ENCODE data around the gene TOM1L2. TPM values are rescaled to one million over a fixed set of nuclear protein-coding genes. Genes with fewer than 3 reads are reported as not detected.
"Not testable (repeated sequence)": the region's sequence is repeated elsewhere in the genome, so short reads cannot be mapped to it uniquely, and the experiment has no call there.

TOM1L2 gene
- total RNA-seq, 2 donors from 2014 or later: 16.3 to 19.8 TPM

- Mint-ChIP-seq H3K27ac (no peak overlapping the region), H3K9me3 (no peaks in the 10 kb centered on the region), H3K36me3 (no peaks in the 10 kb centered on the region)
- DNase-seq (ENCODE audit: low spot score in 2 of 2) (no peak), ATAC-seq (no peak)
These were observed 30.0 kb upstream of the TOM1L2 start for GRCh38 chr17:18002171-18002570.

- H3K9me3 Mint-ChIP-seq: no peaks in the 10 kb centered on the region
- no peak overlapping the region for H3K27ac Mint-ChIP-seq
- no peak for ATAC-seq
- DNase-seq (ENCODE audit: low spot score in 2 of 2): no peak
- no peaks in the 10 kb centered on the region for H3K36me3 Mint-ChIP-seq
These were observed 27.8 kb upstream of the TOM1L2 start for GRCh38 chr17:18000030-18000408.

GRCh38 chr17:17999364-18000029 lies 27.3 kb upstream of the TOM1L2 start:
- no peaks in the 10 kb centered on the region for H3K9me3 Mint-ChIP-seq
- no peaks in the 10 kb centered on the region for H3K36me3 Mint-ChIP-seq
- ATAC-seq (peak in 1 of 2 donors; percentile 37), DNase-seq (ENCODE audit: low spot score in 2 of 2) (no peak)
- H3K27ac Mint-ChIP-seq: no peak overlapping the region

- ATAC-seq (no peak), DNase-seq (ENCODE audit: low spot score in 2 of 2) (no peak)
- Mint-ChIP-seq H3K36me3 (no peaks in the 10 kb centered on the region), H3K27ac (no peak overlapping the region), H3K9me3 (no peaks in the 10 kb centered on the region)
These were observed 26.7 kb upstream of the TOM1L2 start for GRCh38 chr17:17998934-17999333.

- DNase-seq (ENCODE audit: low spot score in 2 of 2); H3K9me3 Mint-ChIP-seq; ATAC-seq: not testable (repeated sequence)
These were observed 23.7 kb upstream of the TOM1L2 start for GRCh38 chr17:17995887-17996286.

GRCh38 chr17:17994271-17995069 lies 22.3 kb upstream of the TOM1L2 start:
- Mint-ChIP-seq H3K9me3 (no peaks in the 10 kb centered on the region), H3K27ac (no peak overlapping the region), H3K36me3 (no peaks in the 10 kb centered on the region)
- ATAC-seq (peak in 1 of 2 donors; percentile 22), DNase-seq (ENCODE audit: low spot score in 2 of 2) (no peak)

More at GRCh38 chr17:17995887-17996286, 23.7 kb upstream of the TOM1L2 start:
- H3K36me3 Mint-ChIP-seq: not testable (repeated sequence)
- H3K27ac Mint-ChIP-seq: peak overlapping the region in 1 of 2 donors; percentile 72

GRCh38 chr17:17993852-17994251 lies 21.7 kb upstream of the TOM1L2 start:
- no peaks in the 10 kb centered on the region for H3K9me3 Mint-ChIP-seq
- H3K36me3 Mint-ChIP-seq: no peaks in the 10 kb centered on the region
- ATAC-seq (no peak), DNase-seq (ENCODE audit: low spot score in 2 of 2) (no peak)
- no peak overlapping the region for H3K27ac Mint-ChIP-seq

GRCh38 chr17:17993366-17993765 lies 21.2 kb upstream of the TOM1L2 start:
- H3K9me3 Mint-ChIP-seq: no peaks in the 10 kb centered on the region
- peak overlapping the region; percentile 24 to 50 for H3K27ac Mint-ChIP-seq
- H3K36me3 Mint-ChIP-seq: no peaks in the 10 kb centered on the region
- ATAC-seq (no peak), DNase-seq (ENCODE audit: low spot score in 2 of 2) (no peak)

- no peak for DNase-seq (ENCODE audit: low spot score in 2 of 2)
- Mint-ChIP-seq H3K36me3 (no peaks in the 10 kb centered on the region), H3K9me3 (no peaks in the 10 kb centered on the region), H3K27ac (peak overlapping the region in 1 of 2 donors; percentile 15)
- no peak for ATAC-seq
These were observed 18.1 kb upstream of the TOM1L2 start for GRCh38 chr17:17990282-17990681.

- no peak for ATAC-seq
These were observed 17.4 kb upstream of the TOM1L2 start for GRCh38 chr17:17989618-17990017.

GRCh38 chr17:17989081-17989480 lies 16.9 kb upstream of the TOM1L2 start:
- Mint-ChIP-seq H3K36me3 (no peaks in the 10 kb centered on the region), H3K27ac (peak overlapping the region in 1 of 2 donors; percentile 18), H3K9me3 (no peaks in the 10 kb centered on the region)
- ATAC-seq: no peak
- DNase-seq (ENCODE audit: low spot score in 2 of 2): no peak

More at GRCh38 chr17:17989618-17990017, 17.4 kb upstream of the TOM1L2 start:
- no peaks in the 10 kb centered on the region for H3K9me3 Mint-ChIP-seq
- no peak overlapping the region for H3K27ac Mint-ChIP-seq
- H3K36me3 Mint-ChIP-seq: no peaks in the 10 kb centered on the region
- DNase-seq (ENCODE audit: low spot score in 2 of 2): no peak

GRCh38 chr17:17988427-17988945 lies 16.3 kb upstream of the TOM1L2 start:
- DNase-seq (ENCODE audit: low spot score in 2 of 2) (no peak), ATAC-seq (no peak)
- H3K9me3 Mint-ChIP-seq: no peaks in the 10 kb centered on the region
- H3K27ac Mint-ChIP-seq: peak overlapping the region in 1 of 2 donors; percentile 18
- no peaks in the 10 kb centered on the region for H3K36me3 Mint-ChIP-seq

GRCh38 chr17:17987901-17988300 lies 15.7 kb upstream of the TOM1L2 start:
- ATAC-seq (no peak), DNase-seq (ENCODE audit: low spot score in 2 of 2) (no peak)
- no peaks in the 10 kb centered on the region for H3K9me3 Mint-ChIP-seq
- H3K27ac Mint-ChIP-seq: no peak overlapping the region
- H3K36me3 Mint-ChIP-seq: no peaks in the 10 kb centered on the region

- no peak for DNase-seq (ENCODE audit: low spot score in 2 of 2)
- ATAC-seq: no peak
- Mint-ChIP-seq H3K9me3 (no peaks in the 10 kb centered on the region), H3K36me3 (no peaks in the 10 kb centered on the region), H3K27ac (no peak overlapping the region)
These were observed 15.1 kb upstream of the TOM1L2 start for GRCh38 chr17:17987187-17987896.

GRCh38 chr17:17985555-17985954 lies 13.4 kb upstream of the TOM1L2 start:
- no peaks in the 10 kb centered on the region for H3K9me3 Mint-ChIP-seq
- peak in 1 of 2 donors; percentile 64 for ATAC-seq
- no peaks in the 10 kb centered on the region for H3K36me3 Mint-ChIP-seq
- no peak for DNase-seq (ENCODE audit: low spot score in 2 of 2)
- H3K27ac Mint-ChIP-seq: no peak overlapping the region

- Mint-ChIP-seq H3K9me3 (no peaks in the 10 kb centered on the region), H3K27ac (no peak overlapping the region), H3K36me3 (no peaks in the 10 kb centered on the region)
- ATAC-seq: no peak
- no peak for DNase-seq (ENCODE audit: low spot score in 2 of 2)
These were observed 13.0 kb upstream of the TOM1L2 start for GRCh38 chr17:17985153-17985552.

GRCh38 chr17:17983776-17984175 lies 11.6 kb upstream of the TOM1L2 start:
- ATAC-seq: no peak
- no peak overlapping the region for H3K27ac Mint-ChIP-seq

More at GRCh38 chr17:17983776-17984175, 11.6 kb upstream of the TOM1L2 start:
- Mint-ChIP-seq H3K9me3 (no peaks in the 10 kb centered on the region), H3K36me3 (no peaks in the 10 kb centered on the region)
- DNase-seq (ENCODE audit: low spot score in 2 of 2): no peak
